Colonic mucosa (tissue), 4 donors: ENCODE results near the gene GPR65. TPM values are rescaled to one million over a fixed set of nuclear protein-coding genes. Genes with fewer than 3 reads are reported as not detected.

Experiments used
- DNase-seq: peaks from one replicate; pipeline ENCODE4 v3.0.0-alpha.2; 2020
- H3K27ac ChIP-seq: fragments of 200-600 bp; one replicate; pipeline ENCODE4 v1.8.0; 2021
- H3K27me3 ChIP-seq: fragments of 200-600 bp; one replicate; pipeline ENCODE4 v1.8.0; 2021
- H3K36me3 ChIP-seq: fragments of 200-600 bp; one replicate; pipeline ENCODE4 v1.8.0; 2021
- H3K4me1 ChIP-seq: fragments of 200-600 bp; one replicate; pipeline ENCODE4 v1.8.0; 2021; ENCODE audit warnings: mild to moderate bottlenecking
- H3K4me3 ChIP-seq: fragments of 200-600 bp; one replicate; pipeline ENCODE4 v1.8.0; 2021
- H3K9ac ChIP-seq, 2 donors: one replicate each; pipeline ENCODE4 v1.7.0; 2013; ENCODE audit warnings: control low read depth in 2 of 2, low read depth in 2 of 2, low read length in 2 of 2
- H3K9me3 ChIP-seq: fragments of 200-600 bp; one replicate; pipeline ENCODE4 v1.8.0; 2021
- CTCF ChIP-seq: fragments of 200-600 bp; IDR thresholded peaks from one replicate; pipeline ENCODE4 v1.8.0; 2022; ENCODE audit warnings: antibody characterized with exemption, mild to moderate bottlenecking
- intact Hi-C: fragments of 100-400 bp; cut with DNase I; formaldehyde crosslinking; loops from one replicate; pipeline ENCODE4 v1.14.1; 2022
- total RNA-seq, 2 donors: library from RNA; stranded (reverse); fragmentation: NEBNext Ultra II Directional in 1 of 2; extraction: Animal tissue kit (Norgen Biotek cat#: 25700) in 1 of 2; gene quantifications; one replicate each; pipeline ENCODE4 v1.2.1, GENCODE V29; 2021
- donor health status: healthy.
- donor health status: DM: no; HTN: no; CAD: no.
- donor health status: DM: no; HTN: no; CAD: no.

Gene GPR65
- total RNA-seq: 1 to 10 TPM in 1 of 2 donors, under 1 TPM in 1; 0.35 to 1.2 TPM

GRCh38 chr14:88005050-88005481 lies at the start of gene GPR65:
GPR65 (plus strand) TSS chr14:88005135; CDS start chr14:88010848, 5,713 bp downstream.
- Histone ChIP-seq H3K4me1 (no peaks in the 10 kb centered on the region), H3K27ac (peak within 1 kb of the TSS; percentile 48), H3K9ac (no peak within 1 kb of the TSS), H3K36me3 (no peaks in the 10 kb centered on the region), H3K9me3 (no peaks in the 10 kb centered on the region), H3K4me3 (peak within 1 kb of the TSS; percentile 13), H3K27me3 (no peaks in the 10 kb centered on the region)
- intact Hi-C loops: no loop called here
- no peak for TF ChIP-seq CTCF
- DNase-seq: no peak

GRCh38 chr14:87955501-87955900 lies 49.4 kb upstream of the GPR65 start:
- Histone ChIP-seq H3K9ac (no peak overlapping the region), H3K4me1 (no peaks in the 10 kb centered on the region), H3K36me3 (no peaks in the 10 kb centered on the region), H3K27ac (no peak overlapping the region), H3K4me3 (no peak overlapping the region), H3K27me3 (no peaks in the 10 kb centered on the region), H3K9me3 (no peaks in the 10 kb centered on the region)
- DNase-seq: no peak
- no peak for TF ChIP-seq CTCF
- intact Hi-C loops: no loop called here

GRCh38 chr14:87960013-87960787 lies 44.7 kb upstream of the GPR65 start:
- DNase-seq: no peak
- no peak overlapping the region for H3K4me3 ChIP-seq
- intact Hi-C loops: no loop called here
- H3K27me3 ChIP-seq: no peaks in the 10 kb centered on the region
- H3K9ac ChIP-seq: no peak overlapping the region
- H3K4me1 ChIP-seq: no peaks in the 10 kb centered on the region
- no peaks in the 10 kb centered on the region for H3K9me3 ChIP-seq
- TF ChIP-seq CTCF: no peak
- H3K27ac ChIP-seq: no peak overlapping the region
- no peaks in the 10 kb centered on the region for H3K36me3 ChIP-seq

GRCh38 chr14:87961246-87961645 lies 43.7 kb upstream of the GPR65 start:
- no peaks in the 10 kb centered on the region for H3K27me3 ChIP-seq
- no peak for TF ChIP-seq CTCF
- no peak for DNase-seq
- intact Hi-C loops: no loop called here
- H3K27ac ChIP-seq: no peak overlapping the region
- no peaks in the 10 kb centered on the region for H3K4me1 ChIP-seq
- no peaks in the 10 kb centered on the region for H3K9me3 ChIP-seq
- no peak overlapping the region for H3K4me3 ChIP-seq
- H3K36me3 ChIP-seq: no peaks in the 10 kb centered on the region
- H3K9ac ChIP-seq: no peak overlapping the region

- no peak for TF ChIP-seq CTCF
- Histone ChIP-seq H3K27ac (no peak overlapping the region), H3K9ac (no peak overlapping the region), H3K36me3 (no peaks in the 10 kb centered on the region), H3K4me1 (no peaks in the 10 kb centered on the region), H3K27me3 (no peaks in the 10 kb centered on the region), H3K9me3 (no peaks in the 10 kb centered on the region), H3K4me3 (no peak overlapping the region)
- no peak for DNase-seq
- intact Hi-C loops: no loop called here
These were observed 38.1 kb upstream of the GPR65 start for GRCh38 chr14:87966816-87967215.
